SJSA1 (cell line): ENCODE results near the gene SALL1. TPM values are rescaled to one million over a fixed set of nuclear protein-coding genes. Genes with fewer than 3 reads are reported as not detected.
A peak's percentile ranks its signal among the peaks of the same experiment; 100 is the strongest.

Experiments used
- DNase-seq, 2 experiments: peaks; one replicate each; pipeline ENCODE4 v3.0.0-alpha.2; 2015 to 2020; ENCODE audit warnings: low spot score in 2 of 2, low read depth in 1 of 2
- H3K27ac ChIP-seq: fragments of 250-450 bp; sonication (Bioruptor Pico); 2 replicates; pipeline ENCODE4 v1.5.1; 2020; ENCODE audit warnings: mild to moderate bottlenecking, moderate library complexity
- H3K27me3 ChIP-seq: fragments of 250-450 bp; sonication (Bioruptor Pico); replicated peaks from 2 replicates; pipeline ENCODE4 v1.5.1; 2020; ENCODE audit warnings: mild to moderate bottlenecking, moderate library complexity
- H3K36me3 ChIP-seq: fragments of 250-450 bp; sonication (Bioruptor Pico); 2 replicates; pipeline ENCODE4 v1.5.1; 2020; ENCODE audit warnings: mild to moderate bottlenecking
- H3K4me1 ChIP-seq: fragments of 250-450 bp; sonication (Bioruptor Pico); replicated peaks from 2 replicates; pipeline ENCODE4 v1.6.1; 2021; ENCODE audit warnings: mild to moderate bottlenecking
- H3K4me3 ChIP-seq: fragments of 250-450 bp; sonication (Bioruptor Pico); 2 replicates; pipeline ENCODE4 v1.5.1; 2020; ENCODE audit warnings: mild to moderate bottlenecking
- H3K9me3 ChIP-seq: fragments of 250-450 bp; sonication (Bioruptor Pico); replicated peaks from 2 replicates; pipeline ENCODE4 v1.5.1; 2020; ENCODE audit warnings: mild to moderate bottlenecking
- total RNA-seq: library from RNA; depleted of rRNA; stranded (reverse); fragments of >200 nt; shearing (Covaris generic); gene quantifications from 2 replicates; pipeline ENCODE4 v1.2.3, GENCODE V29; 2014

Gene SALL1
- total RNA-seq, 1 experiment from 2014 or later: 13.3 TPM

DNA sequence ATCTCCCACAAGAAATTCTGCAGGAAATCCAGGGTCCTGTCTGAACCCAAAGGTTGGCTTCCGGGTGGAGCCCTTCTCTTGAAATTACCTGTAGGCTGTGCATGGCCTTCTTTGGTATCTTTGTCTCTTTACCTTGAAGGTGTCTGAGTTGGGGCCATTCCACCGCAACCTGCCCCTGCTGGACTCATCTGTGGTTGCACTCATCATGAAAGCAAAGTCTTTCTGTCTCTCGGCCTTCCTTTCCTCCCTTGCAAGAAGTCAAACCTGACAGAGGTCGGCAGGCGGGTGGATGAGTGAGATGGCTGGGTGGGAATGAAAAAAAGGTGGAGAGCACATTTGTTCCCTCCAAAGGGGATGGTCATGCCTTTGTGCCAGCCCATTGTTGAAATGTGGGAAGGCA is 25.1 kb downstream of the SALL1 start:
- Histone ChIP-seq H3K27me3 (no peaks in the 10 kb centered on the region), H3K4me1 (peaks cover 18% of the 10 kb centered on the region), H3K36me3 (no peaks in the 10 kb centered on the region), H3K9me3 (no peaks in the 10 kb centered on the region), H3K27ac (no peak overlapping the region), H3K4me3 (no peak overlapping the region)
- no peak for DNase-seq

DNA sequence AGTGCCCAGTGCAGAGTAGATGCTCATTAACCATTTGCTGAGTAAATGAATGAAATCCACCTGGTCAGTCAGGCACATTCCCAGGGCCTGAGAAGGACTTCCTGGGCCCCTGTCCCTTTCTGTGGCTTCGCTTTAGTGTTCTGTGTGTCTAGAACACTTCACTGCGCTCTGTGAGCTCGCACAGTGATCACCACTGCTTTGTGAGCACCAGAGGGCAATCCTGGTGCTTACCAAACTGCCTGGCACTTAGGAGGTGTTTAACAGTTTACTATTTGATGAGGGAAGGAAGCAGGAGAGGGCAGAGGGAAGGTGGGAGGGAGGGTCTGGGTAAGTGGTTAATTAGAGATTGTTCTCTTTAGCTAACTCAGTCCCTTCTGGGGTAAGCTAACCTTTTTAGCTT is 26.2 kb downstream of the SALL1 start:
- Histone ChIP-seq H3K4me3 (no peak overlapping the region), H3K27me3 (no peaks in the 10 kb centered on the region), H3K36me3 (no peaks in the 10 kb centered on the region), H3K9me3 (no peaks in the 10 kb centered on the region), H3K4me1 (peaks cover 29% of the 10 kb centered on the region), H3K27ac (no peak overlapping the region)
- no peak for DNase-seq

- Histone ChIP-seq H3K4me1 (peaks cover 37% of the 10 kb centered on the region), H3K36me3 (no peaks in the 10 kb centered on the region), H3K27me3 (no peaks in the 10 kb centered on the region), H3K4me3 (no peak overlapping the region), H3K9me3 (no peaks in the 10 kb centered on the region), H3K27ac (no peak overlapping the region)
- peak in 1 of 2 experiments; percentile 40 for DNase-seq
These were observed 29.2 kb downstream of the SALL1 start for GRCh38 chr16:51121850-51122249.

DNA sequence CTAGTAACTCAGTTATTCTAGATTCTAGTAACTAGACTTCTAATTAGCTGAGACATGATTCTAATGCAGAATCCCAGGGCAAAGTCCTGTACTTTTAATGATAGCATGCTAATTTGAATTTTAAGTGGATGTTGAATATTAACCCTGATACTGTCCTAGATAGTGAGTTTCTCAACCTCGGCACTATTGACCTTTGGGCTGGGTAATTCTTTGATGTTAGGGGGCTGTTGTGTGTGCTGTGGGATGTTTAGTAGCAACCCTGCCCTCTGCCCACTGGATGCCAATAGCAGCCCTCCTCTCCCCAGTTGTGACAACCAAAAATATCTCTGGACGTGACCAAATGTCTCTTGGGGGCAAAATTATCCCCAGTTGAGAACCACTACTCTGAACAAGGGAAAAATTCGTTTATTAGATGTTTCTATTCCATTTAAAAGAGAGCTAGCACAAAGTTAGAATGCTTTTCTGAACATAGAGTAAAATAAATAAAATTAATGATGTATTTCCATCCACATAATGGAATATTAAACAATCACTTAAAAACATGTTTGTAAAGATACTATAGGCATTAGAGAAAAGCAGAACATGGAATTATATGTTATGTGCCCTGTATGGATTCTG is 30.2 kb downstream of the SALL1 start:
- peaks cover 37% of the 10 kb centered on the region for H3K4me1 ChIP-seq
- DNase-seq: no peak
- H3K4me3 ChIP-seq: no peak overlapping the region
- no peaks in the 10 kb centered on the region for H3K27me3 ChIP-seq
- H3K9me3 ChIP-seq: no peaks in the 10 kb centered on the region
- no peaks in the 10 kb centered on the region for H3K36me3 ChIP-seq
- H3K27ac ChIP-seq: peak overlapping the region; percentile 59; the same call in 1 of the 2 replicates

GRCh38 chr16:51119973-51120729 is 30.9 kb downstream of the SALL1 start:
- no peaks in the 10 kb centered on the region for H3K27me3 ChIP-seq
- no peak overlapping the region for H3K4me3 ChIP-seq
- peak in 1 of 2 experiments; percentile 43 for DNase-seq
- H3K36me3 ChIP-seq: no peaks in the 10 kb centered on the region
- peak overlapping the region; percentile 59 for H3K27ac ChIP-seq
- peaks cover 37% of the 10 kb centered on the region for H3K4me1 ChIP-seq
- H3K9me3 ChIP-seq: no peaks in the 10 kb centered on the region

GRCh38 chr16:51119556-51119955 is 31.5 kb downstream of the SALL1 start:
- no peak for DNase-seq

DNA sequence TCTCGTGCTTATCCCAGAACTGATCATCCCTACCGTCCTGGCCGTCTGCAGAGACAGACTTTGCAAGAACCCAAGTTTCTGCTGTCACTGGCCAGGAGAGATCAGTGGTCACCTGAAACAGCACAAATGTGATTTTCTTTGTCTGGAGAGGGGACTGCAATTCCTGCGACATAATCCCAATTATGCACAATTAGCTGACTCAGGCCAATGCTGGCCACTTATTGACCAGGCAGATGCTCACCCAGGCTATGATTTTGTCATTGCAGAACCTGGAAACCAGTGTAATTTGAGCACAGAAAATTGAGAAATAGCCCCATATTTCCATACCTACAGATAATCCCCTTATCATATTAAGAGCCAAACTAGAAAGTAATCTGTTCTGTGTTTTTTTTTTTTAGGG is 34.7 kb downstream of the SALL1 start:
- no peak for DNase-seq
- no peaks in the 10 kb centered on the region for H3K9me3 ChIP-seq
- no peaks in the 10 kb centered on the region for H3K36me3 ChIP-seq
- peaks cover 23% of the 10 kb centered on the region for H3K4me1 ChIP-seq
- H3K27me3 ChIP-seq: no peaks in the 10 kb centered on the region
- H3K4me3 ChIP-seq: no peak overlapping the region
- no peak overlapping the region for H3K27ac ChIP-seq

More at GRCh38 chr16:51119556-51119955, 31.5 kb downstream of the SALL1 start:
- H3K36me3 ChIP-seq: no peaks in the 10 kb centered on the region
- peak overlapping the region; percentile 59 for H3K27ac ChIP-seq
- peaks cover 37% of the 10 kb centered on the region for H3K4me1 ChIP-seq
- no peaks in the 10 kb centered on the region for H3K9me3 ChIP-seq
- no peaks in the 10 kb centered on the region for H3K27me3 ChIP-seq
- no peak overlapping the region for H3K4me3 ChIP-seq

GRCh38 chr16:51114382-51114781 is 36.7 kb downstream of the SALL1 start:
- Histone ChIP-seq H3K36me3 (no peaks in the 10 kb centered on the region), H3K4me1 (peaks cover 3% of the 10 kb centered on the region), H3K27ac (no peak overlapping the region), H3K27me3 (no peaks in the 10 kb centered on the region), H3K9me3 (no peaks in the 10 kb centered on the region), H3K4me3 (no peak overlapping the region)
- DNase-seq: no peak

- Histone ChIP-seq H3K36me3 (no peaks in the 10 kb centered on the region), H3K4me1 (no peaks in the 10 kb centered on the region), H3K27me3 (no peaks in the 10 kb centered on the region), H3K27ac (no peak overlapping the region), H3K9me3 (no peaks in the 10 kb centered on the region), H3K4me3 (no peak overlapping the region)
- no peak for DNase-seq
These were observed 37.6 kb downstream of the SALL1 start for GRCh38 chr16:51113236-51114125.

GRCh38 chr16:51112323-51112722 is 38.7 kb downstream of the SALL1 start:
- no peak overlapping the region for H3K27ac ChIP-seq
- DNase-seq: no peak
- H3K36me3 ChIP-seq: no peaks in the 10 kb centered on the region
- H3K9me3 ChIP-seq: no peaks in the 10 kb centered on the region
- H3K4me1 ChIP-seq: no peaks in the 10 kb centered on the region
- H3K27me3 ChIP-seq: no peaks in the 10 kb centered on the region
- H3K4me3 ChIP-seq: no peak overlapping the region

- Histone ChIP-seq H3K4me3 (no peak overlapping the region), H3K4me1 (no peaks in the 10 kb centered on the region), H3K27ac (no peak overlapping the region), H3K36me3 (no peaks in the 10 kb centered on the region), H3K27me3 (no peaks in the 10 kb centered on the region), H3K9me3 (no peaks in the 10 kb centered on the region)
- DNase-seq: no peak
These were observed 39.3 kb downstream of the SALL1 start for GRCh38 chr16:51111759-51112158.

DNA sequence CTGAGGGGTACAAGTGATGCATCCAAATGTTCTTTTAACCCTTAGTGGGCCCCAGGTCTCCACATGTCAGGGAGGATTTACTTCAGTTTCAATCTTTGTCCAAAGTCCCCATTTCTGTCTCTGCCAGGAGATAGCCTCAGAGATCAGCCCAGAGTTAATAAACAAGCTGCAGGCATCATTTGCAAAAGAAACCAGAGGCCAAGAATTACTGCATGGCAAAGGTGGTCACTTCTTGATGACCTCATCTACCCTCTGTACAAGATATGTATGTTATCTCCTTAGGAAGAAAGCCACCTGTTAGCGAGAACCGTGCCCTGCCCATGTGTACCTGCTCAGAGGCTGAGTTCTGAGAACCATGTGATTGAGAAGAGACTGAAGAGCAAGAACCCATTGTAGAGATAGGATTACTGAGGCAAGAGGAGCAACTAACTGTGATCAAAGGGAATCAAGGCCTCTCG is 40.3 kb downstream of the SALL1 start:
- Histone ChIP-seq H3K9me3 (no peaks in the 10 kb centered on the region), H3K4me3 (no peak overlapping the region), H3K4me1 (no peaks in the 10 kb centered on the region), H3K36me3 (no peaks in the 10 kb centered on the region), H3K27me3 (no peaks in the 10 kb centered on the region), H3K27ac (no peak overlapping the region)
- DNase-seq: no peak

GRCh38 chr16:51109173-51109572 is 41.9 kb downstream of the SALL1 start:
- Histone ChIP-seq H3K27me3 (no peaks in the 10 kb centered on the region), H3K27ac (no peak overlapping the region), H3K4me1 (no peaks in the 10 kb centered on the region), H3K4me3 (no peak overlapping the region), H3K9me3 (no peaks in the 10 kb centered on the region), H3K36me3 (no peaks in the 10 kb centered on the region)
- no peak for DNase-seq

DNA sequence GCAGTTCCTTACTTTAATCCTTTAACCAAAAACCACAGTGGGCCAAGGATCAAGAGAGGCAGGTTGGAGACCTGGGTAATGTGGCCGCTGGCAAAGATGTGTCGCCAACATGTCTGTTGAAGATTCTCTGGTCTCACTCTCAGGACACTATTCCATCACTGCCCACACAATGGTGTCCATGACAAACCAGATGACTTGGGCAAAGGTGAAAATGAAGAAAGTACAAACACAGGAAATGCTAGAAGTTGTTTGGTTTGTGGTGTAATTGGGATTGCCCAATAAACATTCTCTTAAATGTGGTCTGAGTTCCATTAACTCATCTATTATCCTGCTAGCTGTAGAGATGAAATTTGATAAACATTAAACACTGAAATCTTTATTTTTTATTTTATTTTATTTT is 43.3 kb downstream of the SALL1 start:
- Histone ChIP-seq H3K27ac (no peak overlapping the region), H3K27me3 (no peaks in the 10 kb centered on the region), H3K4me1 (no peaks in the 10 kb centered on the region), H3K36me3 (no peaks in the 10 kb centered on the region), H3K4me3 (no peak overlapping the region), H3K9me3 (no peaks in the 10 kb centered on the region)
- DNase-seq: no peak
